ENCODE measurements around the gene RAPH1. TPM values are rescaled to one million over a fixed set of nuclear protein-coding genes. Genes with fewer than 3 reads are reported as not detected.

Gene RAPH1
- polyA plus RNA-seq, 1 donor from 2014 or later, result 13.9 TPM

DNA sequence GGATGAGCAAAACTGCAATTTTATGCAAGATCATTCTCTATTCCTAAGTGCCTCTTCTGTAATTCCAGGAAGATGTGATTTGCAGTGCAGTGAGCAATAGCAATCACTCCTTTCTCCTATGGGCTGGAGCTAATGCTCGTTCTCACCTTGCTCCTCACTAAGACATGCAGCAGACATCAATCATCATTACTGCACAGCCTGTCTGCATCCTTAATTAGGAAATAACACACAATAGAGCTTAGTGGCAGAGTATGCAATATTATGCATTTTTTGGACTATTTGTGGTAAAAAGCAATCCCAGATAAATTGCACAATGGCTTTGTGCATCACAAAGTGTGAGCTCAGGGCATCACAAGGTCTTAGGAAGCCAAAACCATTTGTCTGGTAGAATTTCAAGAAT, 32.6 kb upstream of the RAPH1 start:
- H3K36me3 ChIP-seq (ENCODE audit: insufficient read depth, low read length), result no peaks in the 10 kb centered on the region
- H3K27me3 ChIP-seq (ENCODE audit: insufficient read depth, low read depth, low read length), result no peaks in the 10 kb centered on the region
- H3K79me2 ChIP-seq (replicated peaks; ENCODE audit: insufficient read depth, low read length), result no peaks in the 10 kb centered on the region
- no peaks in the 10 kb centered on the region for H3K9me3 ChIP-seq (ENCODE audit: low read length)
- H3F3A ChIP-seq (ENCODE audit: insufficient read depth, low read length, poor library complexity, severe bottlenecking), result no peaks in the 10 kb centered on the region
- H2AFZ ChIP-seq (ENCODE audit: low read depth, low read length), result no peak overlapping the region
- H3K4me2 ChIP-seq (ENCODE audit: low read length), result no peak overlapping the region
- no peaks in the 10 kb centered on the region for H3K9me2 ChIP-seq (ENCODE audit: insufficient read depth, low read length)
- peak overlapping the region; percentile 19 for H3K27ac ChIP-seq (ENCODE audit: low read length)
- TF ChIP-seq EZH2 (IDR thresholded peaks at IDR 0.05; ENCODE audit: borderline replicate concordance, insufficient read depth, low read length, poor library complexity, severe bottlenecking) (no peak), POLR2AphosphoS5 (IDR thresholded peaks at IDR 0.05) (peak; percentile 10), RAD21 (conservative IDR thresholded peaks at IDR 0.05) (no peak), EP300 (conservative IDR thresholded peaks at IDR 0.05; ENCODE audit: poor library complexity, severe bottlenecking) (no peak), REST (IDR thresholded peaks at IDR 0.05; ENCODE audit: borderline replicate concordance) (peak; percentile 52)
- peak overlapping the region; percentile 7 for H3K4me3 ChIP-seq (ENCODE audit: low read length)
- no peak overlapping the region for H3K9ac ChIP-seq (ENCODE audit: low read length)
- no peaks in the 10 kb centered on the region for H4K20me1 ChIP-seq (ENCODE audit: insufficient read depth)

DNA sequence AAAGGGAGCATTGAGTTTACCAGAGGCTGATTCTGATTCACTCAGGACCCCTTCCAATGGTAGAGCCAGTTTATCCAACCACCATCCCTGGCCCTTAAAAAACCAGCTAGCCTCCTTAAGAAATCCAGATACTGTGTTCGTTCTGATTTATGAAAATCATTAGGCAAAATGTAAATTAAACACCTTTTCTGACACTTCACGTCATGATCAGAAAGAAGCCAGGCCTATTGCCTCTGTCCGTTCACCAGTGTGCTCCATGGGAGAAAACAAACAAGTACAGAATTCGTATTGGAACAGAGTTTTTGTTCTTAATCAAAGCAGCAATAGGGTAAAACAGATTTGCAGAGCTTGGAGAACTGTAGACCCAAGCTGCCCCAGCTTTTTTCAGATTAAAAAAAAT, 31.1 kb upstream of the RAPH1 start:
- H3K9me2 ChIP-seq (ENCODE audit: insufficient read depth, low read length), result no peaks in the 10 kb centered on the region
- H3K4me2 ChIP-seq (ENCODE audit: low read length), result no peak overlapping the region
- TF ChIP-seq SMC3 (conservative IDR thresholded peaks at IDR 0.05; ENCODE audit: poor library complexity), result no peak
- TF ChIP-seq MXI1 (conservative IDR thresholded peaks at IDR 0.05; ENCODE audit: poor library complexity, severe bottlenecking), result no peak
- no peak for TF ChIP-seq POLR2AphosphoS5 (IDR thresholded peaks at IDR 0.05)
- TF ChIP-seq EZH2 (IDR thresholded peaks at IDR 0.05; ENCODE audit: borderline replicate concordance, insufficient read depth, low read length, poor library complexity, severe bottlenecking), result no peak
- no peak for TF ChIP-seq TAF1 (IDR thresholded peaks at IDR 0.05; ENCODE audit: low read depth)
- H3K79me2 ChIP-seq (replicated peaks; ENCODE audit: insufficient read depth, low read length), result no peaks in the 10 kb centered on the region
- no peaks in the 10 kb centered on the region for H4K20me1 ChIP-seq (ENCODE audit: insufficient read depth)
- H2AFZ ChIP-seq (ENCODE audit: low read depth, low read length), result no peak overlapping the region
- no peaks in the 10 kb centered on the region for H3F3A ChIP-seq (ENCODE audit: insufficient read depth, low read length, poor library complexity, severe bottlenecking)
- no peak overlapping the region for H3K9ac ChIP-seq (ENCODE audit: low read length)
- no peak overlapping the region for H3K27ac ChIP-seq (ENCODE audit: low read length)
- no peaks in the 10 kb centered on the region for H3K27me3 ChIP-seq (ENCODE audit: insufficient read depth, low read depth, low read length)
- no peaks in the 10 kb centered on the region for H3K36me3 ChIP-seq (ENCODE audit: insufficient read depth, low read length)
- H3K9me3 ChIP-seq (ENCODE audit: low read length), result no peaks in the 10 kb centered on the region
- no peak overlapping the region for H3K4me3 ChIP-seq (ENCODE audit: low read length)

- Histone ChIP-seq H3K4me2 (ENCODE audit: low read length) (no peak overlapping the region), H3K27ac (ENCODE audit: low read length) (no peak overlapping the region), H3K27me3 (ENCODE audit: insufficient read depth, low read depth, low read length) (no peaks in the 10 kb centered on the region), H3K4me3 (ENCODE audit: low read length) (no peak overlapping the region), H3K9ac (ENCODE audit: low read length) (no peak overlapping the region), H3K9me2 (ENCODE audit: insufficient read depth, low read length) (no peaks in the 10 kb centered on the region), H3K36me3 (ENCODE audit: insufficient read depth, low read length) (no peaks in the 10 kb centered on the region), H3K9me3 (ENCODE audit: low read length) (no peaks in the 10 kb centered on the region), H2AFZ (ENCODE audit: low read depth, low read length) (no peak overlapping the region), H3K79me2 (replicated peaks; ENCODE audit: insufficient read depth, low read length) (no peaks in the 10 kb centered on the region), H4K20me1 (ENCODE audit: insufficient read depth) (no peaks in the 10 kb centered on the region), H3F3A (ENCODE audit: insufficient read depth, low read length, poor library complexity, severe bottlenecking) (no peaks in the 10 kb centered on the region)
- TF ChIP-seq EP300 (conservative IDR thresholded peaks at IDR 0.05; ENCODE audit: poor library complexity, severe bottlenecking), result no peak
- no peak for TF ChIP-seq SMC3 (conservative IDR thresholded peaks at IDR 0.05; ENCODE audit: poor library complexity)
- TF ChIP-seq RAD21 (conservative IDR thresholded peaks at IDR 0.05), result no peak
Observed at GRCh38 chr2:203565076-203565475, 30.0 kb upstream of the RAPH1 start.
